WTC11 (cell line): ENCODE measurements around the gene PNMA1. TPM values are rescaled to one million over a fixed set of nuclear protein-coding genes. Genes with fewer than 3 reads are reported as not detected.

Experiments used
- ATAC-seq: fragments of 200-7000 bp; cut with Tn5 transposase; 2 replicates; pipeline ENCODE4 v1.10.0; 2021; ENCODE audit warnings: mild to moderate bottlenecking, moderate library complexity
- CTCF ChIA-PET: fragments of 300-600 bp; sonication (Branson Sonifier 250); formaldehyde crosslinking; loops from one replicate; lab custom pipeline; 2021; ENCODE audit warnings: antibody characterized with exemption; lab: Charles Lee
- POLR2A ChIA-PET: fragments of 350-600 bp; sonication (Branson Sonifier 250); formaldehyde crosslinking; loops from one replicate; lab custom pipeline; 2021; ENCODE audit warnings: antibody characterized with exemption; lab: Charles Lee
- DNase-seq: peaks from one replicate; pipeline ENCODE4 v3.0.0; 2021; ENCODE audit warnings: low spot score
- H3K27ac Mint-ChIP-seq: 2 replicates; pipeline ENCODE4 v1.8.0; 2021; ENCODE audit warnings: mixed read lengths
- H3K27me3 Mint-ChIP-seq: 2 replicates; pipeline ENCODE4 v1.8.0; 2021; ENCODE audit warnings: low read depth, mild to moderate bottlenecking, moderate library complexity, mixed read lengths
- H3K36me3 Mint-ChIP-seq: 2 replicates; pipeline ENCODE4 v1.8.0; 2021; ENCODE audit warnings: mixed read lengths
- H3K4me1 Mint-ChIP-seq: 2 replicates; pipeline ENCODE4 v1.8.0; 2022; ENCODE audit warnings: mixed read lengths
- H3K4me3 Mint-ChIP-seq: 2 replicates; pipeline ENCODE4 v1.8.0; 2021; ENCODE audit warnings: mild to moderate bottlenecking, moderate library complexity, mixed read lengths
- H3K9me3 Mint-ChIP-seq: 2 replicates; pipeline ENCODE4 v1.8.0; 2021; ENCODE audit warnings: mixed read lengths
- CREM ChIP-seq: sonication (generic); formaldehyde crosslinking; IDR thresholded peaks from 2 replicates; pipeline ENCODE4 v1.8.1; 2022; ENCODE audit warnings: mild to moderate bottlenecking, missing genetic modification reagents, moderate library complexity
- GABPB1 ChIP-seq: sonication (generic); formaldehyde crosslinking; IDR thresholded peaks from 2 replicates; pipeline ENCODE4 v1.8.1; 2023; ENCODE audit warnings: mild to moderate bottlenecking, missing genetic modification reagents
- HMGA2 ChIP-seq: fragments of 250-450 bp; sonication (Bioruptor Pico); IDR thresholded peaks from 2 replicates; pipeline ENCODE4 v1.4.0; 2021; ENCODE audit warnings: mild to moderate bottlenecking, moderate library complexity
- IRF2 ChIP-seq: sonication (generic); formaldehyde crosslinking; IDR thresholded peaks from 2 replicates; pipeline ENCODE4 v1.8.0; 2022; ENCODE audit warnings: low read depth, missing genetic modification reagents, borderline replicate concordance
- NR2C2 ChIP-seq: sonication (generic); formaldehyde crosslinking; IDR thresholded peaks from 2 replicates; pipeline ENCODE4 v1.8.0; 2022; ENCODE audit warnings: mild to moderate bottlenecking, missing genetic modification reagents
- SOX15 ChIP-seq: fragments of 250-450 bp; sonication (Bioruptor Pico); IDR thresholded peaks from 2 replicates; pipeline ENCODE4 v1.9.0; 2021; ENCODE audit warnings: mild to moderate bottlenecking
- ZNF121 ChIP-seq: sonication (generic); formaldehyde crosslinking; IDR thresholded peaks from 2 replicates; pipeline ENCODE4 v1.8.0; 2023; ENCODE audit warnings: missing genetic modification reagents
- ZNF219 ChIP-seq: sonication (generic); formaldehyde crosslinking; IDR thresholded peaks from 2 replicates; pipeline ENCODE4 v1.8.0; 2023; ENCODE audit warnings: missing genetic modification reagents, mild to moderate bottlenecking, borderline replicate concordance
- ZNF232 ChIP-seq: sonication (generic); formaldehyde crosslinking; IDR thresholded peaks from 2 replicates; pipeline ENCODE4 v1.8.0; 2022; ENCODE audit warnings: mild to moderate bottlenecking, missing genetic modification reagents
- ZNF263 ChIP-seq: sonication (generic); formaldehyde crosslinking; IDR thresholded peaks from 2 replicates; pipeline ENCODE4 v1.8.1; 2022; ENCODE audit warnings: low read depth, mild to moderate bottlenecking, moderate library complexity, missing genetic modification reagents
- ZNF671 ChIP-seq: fragments of 250-450 bp; sonication (Bioruptor Pico); IDR thresholded peaks from 2 replicates; pipeline ENCODE4 v1.8.0; 2021; ENCODE audit warnings: mild to moderate bottlenecking
- total RNA-seq: library from RNA; stranded (reverse); gene quantifications from 3 replicates; pipeline ENCODE4 v1.2.3, GENCODE V29; 2021
- TF ChIP-seq, protein P1 (sequence below): sonication (generic); formaldehyde crosslinking; IDR thresholded peaks from 2 replicates; pipeline ENCODE4 v1.8.0; 2022; ENCODE audit warnings: missing genetic modification reagents
- TF ChIP-seq, protein P2 (sequence below): fragments of 250-450 bp; sonication (Bioruptor Pico); conservative IDR thresholded peaks from 2 replicates; pipeline ENCODE4 v1.9.0; 2021; ENCODE audit warnings: mild to moderate bottlenecking
- TF ChIP-seq, protein P3 (sequence below): sonication (generic); formaldehyde crosslinking; IDR thresholded peaks from 2 replicates; pipeline ENCODE4 v1.8.1; 2023; ENCODE audit warnings: mild to moderate bottlenecking, missing genetic modification reagents, moderate library complexity
- TF ChIP-seq, protein P4 (sequence below): sonication (generic); formaldehyde crosslinking; IDR thresholded peaks from 2 replicates; pipeline ENCODE4 v1.8.1; 2022; ENCODE audit warnings: low read depth, mild to moderate bottlenecking, moderate library complexity, missing genetic modification reagents, borderline replicate concordance

Gene PNMA1
- total RNA-seq, 1 experiment from 2014 or later = 46.0 TPM

DNA sequence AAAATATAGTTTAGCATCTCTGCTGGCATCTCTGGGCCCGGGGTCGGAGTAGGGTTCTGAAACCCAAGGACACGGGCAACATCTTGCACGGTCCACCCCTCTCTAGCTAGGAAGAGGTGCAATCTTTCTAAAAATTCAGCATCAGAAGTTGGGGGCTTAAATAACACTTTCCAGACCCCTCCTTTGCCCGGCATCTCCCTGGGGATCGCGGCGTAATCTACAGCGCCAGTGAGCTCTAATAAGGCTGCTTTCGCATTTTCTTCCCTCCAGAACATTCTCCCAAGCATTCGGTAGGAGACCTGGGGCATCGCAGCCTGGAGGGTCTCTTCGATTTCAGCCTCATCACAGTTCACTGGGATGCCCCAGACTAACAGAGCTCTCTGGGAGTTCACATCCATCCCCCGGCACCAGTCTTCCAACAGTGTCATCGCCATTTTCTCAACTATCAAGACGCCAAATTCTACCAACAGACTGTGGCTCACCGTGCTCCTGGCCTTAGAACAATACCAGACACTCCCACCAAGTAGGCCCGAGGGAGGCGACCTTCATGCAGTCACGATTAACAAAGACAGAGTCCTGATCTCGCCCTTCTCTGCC is 880 bp downstream of the PNMA1 start (continued):
- TF ChIP-seq, protein P1, sequence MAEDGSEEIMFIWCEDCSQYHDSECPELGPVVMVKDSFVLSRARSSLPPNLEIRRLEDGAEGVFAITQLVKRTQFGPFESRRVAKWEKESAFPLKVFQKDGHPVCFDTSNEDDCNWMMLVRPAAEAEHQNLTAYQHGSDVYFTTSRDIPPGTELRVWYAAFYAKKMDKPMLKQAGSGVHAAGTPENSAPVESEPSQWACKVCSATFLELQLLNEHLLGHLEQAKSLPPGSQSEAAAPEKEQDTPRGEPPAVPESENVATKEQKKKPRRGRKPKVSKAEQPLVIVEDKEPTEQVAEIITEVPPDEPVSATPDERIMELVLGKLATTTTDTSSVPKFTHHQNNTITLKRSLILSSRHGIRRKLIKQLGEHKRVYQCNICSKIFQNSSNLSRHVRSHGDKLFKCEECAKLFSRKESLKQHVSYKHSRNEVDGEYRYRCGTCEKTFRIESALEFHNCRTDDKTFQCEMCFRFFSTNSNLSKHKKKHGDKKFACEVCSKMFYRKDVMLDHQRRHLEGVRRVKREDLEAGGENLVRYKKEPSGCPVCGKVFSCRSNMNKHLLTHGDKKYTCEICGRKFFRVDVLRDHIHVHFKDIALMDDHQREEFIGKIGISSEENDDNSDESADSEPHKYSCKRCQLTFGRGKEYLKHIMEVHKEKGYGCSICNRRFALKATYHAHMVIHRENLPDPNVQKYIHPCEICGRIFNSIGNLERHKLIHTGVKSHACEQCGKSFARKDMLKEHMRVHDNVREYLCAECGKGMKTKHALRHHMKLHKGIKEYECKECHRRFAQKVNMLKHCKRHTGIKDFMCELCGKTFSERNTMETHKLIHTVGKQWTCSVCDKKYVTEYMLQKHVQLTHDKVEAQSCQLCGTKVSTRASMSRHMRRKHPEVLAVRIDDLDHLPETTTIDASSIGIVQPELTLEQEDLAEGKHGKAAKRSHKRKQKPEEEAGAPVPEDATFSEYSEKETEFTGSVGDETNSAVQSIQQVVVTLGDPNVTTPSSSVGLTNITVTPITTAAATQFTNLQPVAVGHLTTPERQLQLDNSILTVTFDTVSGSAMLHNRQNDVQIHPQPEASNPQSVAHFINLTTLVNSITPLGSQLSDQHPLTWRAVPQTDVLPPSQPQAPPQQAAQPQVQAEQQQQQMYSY = no peak
- TF ChIP-seq HMGA2 (CRISPR knock-in tag) (no peak), ZNF219 (CRISPR knock-in tag) (no peak), ZNF232 (CRISPR knock-in tag) (no peak), CREM (CRISPR knock-in tag) (no peak), GABPB1 (no peak), NR2C2 (CRISPR knock-in tag) (no peak)
- TF ChIP-seq, protein P2, sequence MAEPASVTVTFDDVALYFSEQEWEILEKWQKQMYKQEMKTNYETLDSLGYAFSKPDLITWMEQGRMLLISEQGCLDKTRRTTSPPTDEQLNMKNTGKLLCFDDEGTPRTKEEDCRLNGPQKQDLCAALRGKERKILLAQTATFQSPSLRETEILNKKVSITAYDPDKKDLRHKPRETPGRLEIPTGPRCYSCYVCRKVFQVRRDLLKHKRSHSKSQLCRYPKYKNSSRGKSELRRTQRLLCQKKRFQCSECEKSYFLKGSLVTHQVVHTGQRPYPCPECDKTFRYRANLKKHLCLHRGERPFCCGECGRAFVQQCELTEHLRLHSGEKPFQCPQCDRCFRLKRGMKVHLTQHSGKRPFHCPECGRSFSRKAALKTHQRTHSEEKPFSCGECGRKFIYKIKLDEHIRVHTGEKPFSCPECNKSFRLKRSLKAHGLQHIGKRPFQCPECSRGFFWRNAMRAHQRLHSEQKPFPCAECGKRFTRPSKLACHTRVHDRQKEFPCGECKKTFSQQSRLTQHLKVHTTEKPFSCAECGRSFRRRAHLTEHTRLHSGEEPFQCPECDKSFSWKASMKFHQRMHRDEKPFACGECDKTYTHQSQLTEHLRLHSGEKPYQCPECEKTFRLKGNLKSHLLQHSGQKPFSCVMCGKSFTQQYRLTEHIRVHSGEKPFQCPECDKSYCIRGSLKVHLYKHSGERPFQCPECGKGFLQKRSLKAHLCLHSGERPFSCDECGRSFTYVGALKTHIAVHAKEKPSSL = no peak
- TF ChIP-seq, protein P3, sequence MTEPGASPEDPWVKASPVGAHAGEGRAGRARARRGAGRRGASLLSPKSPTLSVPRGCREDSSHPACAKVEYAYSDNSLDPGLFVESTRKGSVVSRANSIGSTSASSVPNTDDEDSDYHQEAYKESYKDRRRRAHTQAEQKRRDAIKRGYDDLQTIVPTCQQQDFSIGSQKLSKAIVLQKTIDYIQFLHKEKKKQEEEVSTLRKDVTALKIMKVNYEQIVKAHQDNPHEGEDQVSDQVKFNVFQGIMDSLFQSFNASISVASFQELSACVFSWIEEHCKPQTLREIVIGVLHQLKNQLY = no peak; the same call in 1 of the 2 replicates
- TF ChIP-seq, all 79 proteins: peak for 0

DNA sequence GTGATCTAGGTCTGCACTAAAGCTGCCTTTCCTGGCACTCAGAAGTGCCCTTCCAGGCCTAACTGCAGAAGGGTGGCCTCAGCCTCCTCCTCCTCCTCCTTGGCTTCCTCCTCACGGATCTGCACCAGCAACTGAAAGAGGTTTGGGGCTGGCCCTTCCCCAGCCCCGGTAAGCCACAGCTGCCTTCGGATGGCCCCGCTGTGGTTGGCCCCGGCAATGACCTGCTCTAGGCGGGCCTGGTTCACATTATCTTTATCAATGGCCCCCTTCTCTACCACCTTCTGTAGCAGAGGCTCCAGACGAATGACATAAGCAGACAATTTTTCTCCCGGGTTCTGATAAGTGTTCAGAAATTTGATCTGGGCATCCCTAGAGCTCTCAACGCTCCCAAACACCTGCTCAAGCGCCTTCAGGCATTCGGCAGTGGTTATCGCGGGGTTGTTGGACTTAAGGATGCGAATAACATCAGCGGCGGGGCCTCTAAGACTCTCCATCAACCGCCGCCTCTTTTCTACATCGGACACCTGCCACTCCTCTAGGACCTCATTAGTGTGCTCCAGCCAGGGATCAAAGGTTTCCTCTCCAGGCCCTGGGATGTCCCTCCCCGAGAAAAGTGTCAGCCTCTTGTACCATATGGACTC is 1.5 kb downstream of the PNMA1 start:
- TF ChIP-seq ZNF121 (CRISPR knock-in tag) = peak; percentile 62
- no peak for TF ChIP-seq SOX15 (CRISPR knock-in tag)
- no peak for TF ChIP-seq ZNF671
- 0 out of 2 replicates have a peak, but pooled peaks have one; percentile 17 for TF ChIP-seq ZNF263
- no peak for TF ChIP-seq IRF2 (CRISPR knock-in tag)
- TF ChIP-seq, protein P4, sequence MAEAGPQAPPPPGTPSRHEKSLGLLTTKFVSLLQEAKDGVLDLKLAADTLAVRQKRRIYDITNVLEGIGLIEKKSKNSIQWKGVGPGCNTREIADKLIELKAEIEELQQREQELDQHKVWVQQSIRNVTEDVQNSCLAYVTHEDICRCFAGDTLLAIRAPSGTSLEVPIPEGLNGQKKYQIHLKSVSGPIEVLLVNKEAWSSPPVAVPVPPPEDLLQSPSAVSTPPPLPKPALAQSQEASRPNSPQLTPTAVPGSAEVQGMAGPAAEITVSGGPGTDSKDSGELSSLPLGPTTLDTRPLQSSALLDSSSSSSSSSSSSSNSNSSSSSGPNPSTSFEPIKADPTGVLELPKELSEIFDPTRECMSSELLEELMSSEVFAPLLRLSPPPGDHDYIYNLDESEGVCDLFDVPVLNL (CRISPR knock-in tag) = no peak
- ChIA-PET POLR2A (interaction anchor here (1.3 to 1.9 kb wide), 5 partner anchors 47 to 222 kb away, joined by 3 to 4 read pairs (median 3); partner anchors contain the start of genes ACOT2, PTGR2 and RIOX1), CTCF (interaction anchor here (0.8 to 2.9 kb wide), 5 partner anchors 16 to 142 kb away, joined by 3 to 12 read pairs (median 3); no protein-coding TSS in a partner anchor)
- Mint-ChIP-seq H3K27me3 (peaks cover 4% of the 10 kb centered on the region), H3K9me3 (no peaks in the 10 kb centered on the region), H3K4me1 (peaks cover 28% of the 10 kb centered on the region), H3K27ac (peak overlapping the region; percentile 97; the same call in 1 of the 2 replicates), H3K36me3 (no peaks in the 10 kb centered on the region), H3K4me3 (peak overlapping the region; percentile 90)
- no peak for DNase-seq
- ATAC-seq = peak; percentile 20
